SKM-1 (cell line): ENCODE measurements around the gene DARS2.
"Not testable (repeated sequence)": the region's sequence is repeated elsewhere in the genome, so short reads cannot be mapped to it uniquely, and the experiment has no call there.

Experiments
- DNase-seq: peaks from one replicate; lab custom pipeline; 2025; ENCODE audit not compliant: unreplicated experiment; lab: John Stamatoyannopoulos, UW

The DARS2 gene

GRCh38 chr1:173824315-173825081 is at the start of gene DARS2, which contains the start of gene CENPL:
DARS2 (plus strand) TSS chr1:173824673; CDS start chr1:173825230, 557 bp downstream.
CENPL (minus strand) TSS chr1:173824883; CDS start chr1:173811299, 13,584 bp downstream.
- peak; percentile 99 for DNase-seq

GRCh38 chr1:173775578-173776226 is 48.8 kb upstream of the DARS2 start:
- DNase-seq, result no peak

GRCh38 chr1:173779936-173780335 is 44.5 kb upstream of the DARS2 start:
- DNase-seq, result no peak

- no peak for DNase-seq
Measured at GRCh38 chr1:173784997-173785396, 39.5 kb upstream of the DARS2 start.

GRCh38 chr1:173789841-173790240 is 34.6 kb upstream of the DARS2 start:
- no peak for DNase-seq

- no peak for DNase-seq
Measured at GRCh38 chr1:173798078-173798477, 26.4 kb upstream of the DARS2 start.

GRCh38 chr1:173799995-173800394 is 24.5 kb upstream of the DARS2 start:
- DNase-seq, result not testable (repeated sequence)

- DNase-seq, result no peak
Measured at GRCh38 chr1:173802961-173803360, 21.5 kb upstream of the DARS2 start.

GRCh38 chr1:173813654-173814053 is 10.8 kb upstream of the DARS2 start:
- DNase-seq, result not testable (repeated sequence)

GRCh38 chr1:173818459-173818858 is 6.0 kb upstream of the DARS2 start:
- DNase-seq, result no peak

- DNase-seq, result no peak
Measured at GRCh38 chr1:173821680-173822079, 2.8 kb upstream of the DARS2 start.

- no peak for DNase-seq
Measured at GRCh38 chr1:173823781-173824314, 625 bp upstream of the DARS2 start.

GRCh38 chr1:173827611-173828010 is 3.1 kb downstream of the DARS2 start:
- DNase-seq, result no peak

- DNase-seq, result no peak
Measured at GRCh38 chr1:173832748-173833147, 8.3 kb downstream of the DARS2 start.

- no peak for DNase-seq
Measured at GRCh38 chr1:173852105-173852504, 27.6 kb downstream of the DARS2 start.

GRCh38 chr1:173853074-173853473 is 28.6 kb downstream of the DARS2 start:
- no peak for DNase-seq

- no peak for DNase-seq
Measured at GRCh38 chr1:173856014-173856413, 31.5 kb downstream of the DARS2 start.

- no peak for DNase-seq
Measured at GRCh38 chr1:173856903-173857302, 32.4 kb downstream of the DARS2 start.

- DNase-seq, result no peak
Measured at GRCh38 chr1:173857363-173857917, 33.0 kb downstream of the DARS2 start.

GRCh38 chr1:173859547-173859946 is 35.1 kb downstream of the DARS2 start:
- not testable (repeated sequence) for DNase-seq

- no peak for DNase-seq
Measured at GRCh38 chr1:173860065-173860464, 35.6 kb downstream of the DARS2 start.

GRCh38 chr1:173861731-173862145 is 37.3 kb downstream of the DARS2 start:
- no peak for DNase-seq
